Kidney capillary endothelial cell (primary cell): ENCODE data around the gene GPR42.
"Not testable (repeated sequence)": the region's sequence is repeated elsewhere in the genome, so short reads cannot be mapped to it uniquely, and the experiment has no call there.

ENCODE experiments used
- DNase-seq: peaks from one replicate; pipeline ENCODE4 v3.0.0-alpha.2; 2018; ENCODE audit warnings: low spot score

Gene GPR42

DNA sequence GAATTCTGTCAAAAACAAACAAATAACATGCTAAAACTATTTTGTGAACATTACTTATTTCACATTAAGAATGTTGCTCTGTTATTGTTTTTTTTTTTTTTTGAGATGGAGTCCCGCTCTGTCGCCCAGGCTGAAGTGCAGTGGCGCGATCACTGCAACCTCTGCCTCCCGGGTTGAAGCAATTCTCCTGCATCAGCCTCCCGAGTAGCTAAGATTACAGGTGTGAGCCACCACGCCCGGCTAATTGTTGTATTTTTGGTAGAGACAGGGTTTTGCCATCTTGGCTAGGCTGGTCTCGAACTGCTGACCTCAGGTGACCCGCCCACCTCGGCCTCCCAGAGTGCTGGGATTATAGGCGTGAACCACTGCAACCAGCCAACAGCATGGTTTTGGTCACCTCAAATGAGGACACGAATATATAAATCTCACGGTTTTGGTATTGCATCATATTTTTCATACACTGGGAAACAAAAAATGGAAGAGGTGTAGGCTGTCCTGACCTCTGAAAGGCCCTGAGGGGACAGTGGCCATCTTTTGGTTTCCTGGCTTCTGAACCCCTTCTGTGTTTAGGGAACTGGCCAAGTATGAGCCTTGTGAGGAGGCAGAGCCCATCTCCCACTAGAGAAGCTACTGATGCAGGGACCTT, 25.5 kb downstream of the GPR42 start:
- no peak for DNase-seq

DNA sequence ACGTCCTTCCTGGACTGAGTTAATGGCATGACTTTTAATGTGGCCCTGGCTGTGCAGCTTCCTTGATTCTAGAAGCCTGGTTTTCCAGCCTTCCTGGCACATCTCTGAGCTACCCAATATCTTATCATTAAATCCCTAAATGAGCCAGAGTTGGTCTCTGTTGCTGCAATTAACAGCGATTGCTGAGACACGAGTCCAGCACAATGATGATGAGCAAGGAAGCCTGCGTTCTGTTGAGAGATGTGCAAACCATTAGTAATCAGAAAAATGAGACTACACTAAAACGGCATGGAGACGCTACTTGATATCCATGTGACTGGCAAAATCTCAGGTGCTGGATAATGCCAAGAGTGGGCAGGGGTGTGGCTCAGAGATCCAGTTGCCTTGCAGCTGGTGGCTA, 26.2 kb downstream of the GPR42 start:
- DNase-seq, result no peak

DNA sequence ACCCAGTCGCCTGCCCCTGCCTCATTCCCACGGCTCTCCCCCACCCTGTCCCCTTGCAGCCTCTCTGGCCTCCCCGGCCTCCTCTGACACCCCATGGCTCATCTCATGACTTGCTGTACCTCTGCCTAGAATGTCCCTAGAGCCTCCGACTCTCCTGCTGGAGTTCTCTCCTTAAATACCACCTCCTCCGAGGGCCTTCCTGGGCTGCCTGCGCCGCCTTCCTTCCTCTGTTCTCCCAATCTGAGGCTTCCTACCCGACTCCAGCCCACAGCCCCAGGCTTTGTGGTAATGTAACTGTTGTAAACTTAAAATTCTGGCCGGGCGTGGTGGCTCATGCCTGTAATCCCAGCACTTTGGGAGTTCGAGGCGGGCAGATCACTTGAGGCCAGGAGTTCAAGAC, 27.7 kb downstream of the GPR42 start:
- no peak for DNase-seq

DNA sequence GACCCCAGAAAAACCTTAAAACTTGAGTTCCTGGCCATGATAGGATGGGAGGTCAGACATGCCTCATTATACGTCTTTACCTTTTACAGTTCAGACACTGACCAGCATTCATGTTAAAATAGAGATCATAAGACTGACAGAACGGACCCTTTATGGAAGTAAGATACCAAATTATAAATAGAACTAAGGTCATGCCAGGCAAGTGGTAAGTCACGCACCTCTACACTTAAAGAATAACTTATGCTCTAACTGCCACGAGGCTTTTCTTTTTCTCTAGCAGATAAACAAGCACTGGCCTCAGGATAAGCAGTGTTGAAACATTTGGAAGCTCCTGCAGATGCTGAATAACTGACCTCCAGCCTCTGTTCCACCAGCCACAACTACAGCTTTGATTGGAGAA, 28.4 kb downstream of the GPR42 start:
- no peak for DNase-seq

DNA sequence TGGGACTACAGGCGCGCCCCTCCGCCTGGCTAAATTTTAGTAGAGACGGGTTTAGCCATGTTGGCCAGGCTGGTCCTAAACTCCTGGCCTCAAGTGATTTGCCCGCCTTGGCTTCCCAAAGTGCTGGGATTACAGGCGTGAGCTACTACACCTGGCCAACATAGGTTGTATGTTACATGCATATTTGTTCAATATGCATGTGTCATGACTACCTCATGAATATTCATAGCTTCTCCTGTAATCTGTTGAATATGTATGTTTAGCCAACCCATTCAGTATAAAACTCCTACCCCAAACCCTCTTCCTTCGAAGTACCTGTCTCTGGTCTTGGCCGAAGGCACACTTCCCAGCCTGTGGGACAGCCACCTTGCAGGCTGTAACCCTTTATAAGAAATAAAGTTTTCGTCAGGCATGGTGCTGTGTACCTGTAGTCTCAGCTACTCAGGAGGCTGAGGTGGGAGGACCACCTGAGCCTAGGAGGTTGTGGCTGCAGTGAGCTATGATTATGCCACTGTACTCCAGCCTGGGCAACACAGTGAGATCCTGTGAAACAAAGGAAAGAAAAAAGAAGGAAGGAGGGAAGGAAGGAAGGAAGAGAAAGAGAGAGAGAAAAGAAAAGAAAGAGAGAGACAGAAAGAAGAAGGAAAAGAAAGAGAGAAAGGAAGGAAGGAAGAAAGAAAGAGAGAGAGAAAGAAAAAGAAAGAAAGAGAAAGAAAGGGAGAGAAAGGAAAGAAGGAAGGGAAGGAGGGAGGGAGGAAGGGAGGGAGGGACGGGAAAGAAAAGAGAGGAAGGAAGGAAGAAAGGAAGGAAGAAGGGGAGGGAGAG, 29.3 kb downstream of the GPR42 start:
- DNase-seq, result no peak

DNA sequence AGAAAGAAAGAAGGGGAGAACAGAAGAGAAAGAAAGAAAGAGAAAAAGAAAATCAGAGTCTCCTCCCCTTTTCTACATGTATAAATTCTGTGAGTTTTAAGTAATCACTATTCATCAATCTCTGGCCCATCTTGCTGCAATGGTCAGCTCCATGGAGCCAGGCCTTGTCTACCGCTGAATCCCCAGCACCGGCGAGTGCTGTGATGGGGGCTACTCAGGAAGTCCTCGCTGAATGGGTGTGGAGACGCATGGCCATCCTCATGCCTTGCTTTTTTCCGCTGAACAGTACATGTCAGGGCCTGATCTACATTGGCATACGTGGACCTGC, 29.9 kb downstream of the GPR42 start:
- DNase-seq, result no peak

DNA sequence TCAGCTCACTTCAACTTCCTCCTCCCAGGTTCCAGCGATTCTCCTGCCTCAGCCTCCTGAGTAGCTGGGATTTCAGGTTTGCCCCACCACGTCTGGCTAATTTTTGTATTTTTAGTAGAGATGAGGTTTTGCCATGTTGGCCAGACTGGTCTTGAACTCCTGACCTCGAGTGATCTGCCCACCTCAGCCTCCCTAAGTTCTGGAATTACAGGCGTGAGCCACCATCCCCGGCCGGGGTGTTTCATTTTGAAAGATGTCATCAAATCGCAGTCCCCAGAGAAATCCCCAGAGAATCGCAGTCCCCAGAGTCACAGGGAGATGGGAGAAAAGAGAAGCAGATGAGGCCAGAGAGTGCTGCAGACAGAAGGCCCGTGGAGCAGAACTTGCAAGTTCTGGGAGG, 30.5 kb downstream of the GPR42 start:
- not testable (repeated sequence) for DNase-seq

DNA sequence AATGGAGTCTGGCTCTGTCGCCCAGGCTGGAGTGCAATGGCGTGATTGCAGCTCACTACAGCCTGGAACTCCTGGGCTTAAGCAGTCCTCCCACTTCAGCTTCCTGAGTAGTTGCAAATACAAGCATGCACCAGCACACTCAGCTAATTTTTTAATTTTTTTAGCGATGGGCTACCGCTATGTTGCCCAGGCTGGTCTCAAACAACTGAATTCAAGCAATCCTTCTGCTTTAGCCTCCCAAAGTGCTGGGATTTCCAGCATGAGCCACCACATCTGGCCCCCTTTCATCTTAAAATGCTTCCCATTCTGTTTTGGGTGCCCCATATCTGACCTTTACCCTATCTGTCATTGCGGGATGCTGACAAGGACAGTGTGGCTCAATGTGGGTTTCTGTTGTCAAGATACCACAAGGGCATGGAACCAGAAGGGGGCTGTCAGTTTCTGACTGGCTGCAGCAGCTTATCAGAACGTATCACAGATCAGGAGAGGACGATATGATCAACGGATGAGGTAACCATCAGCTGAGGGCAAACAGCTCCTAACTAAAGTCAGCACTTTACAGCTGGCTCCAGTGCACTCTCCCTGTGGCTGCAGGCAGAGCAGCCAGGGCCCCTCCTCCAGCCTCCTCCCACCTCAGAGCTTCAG, 32.4 kb downstream of the GPR42 start:
- no peak for DNase-seq

DNA sequence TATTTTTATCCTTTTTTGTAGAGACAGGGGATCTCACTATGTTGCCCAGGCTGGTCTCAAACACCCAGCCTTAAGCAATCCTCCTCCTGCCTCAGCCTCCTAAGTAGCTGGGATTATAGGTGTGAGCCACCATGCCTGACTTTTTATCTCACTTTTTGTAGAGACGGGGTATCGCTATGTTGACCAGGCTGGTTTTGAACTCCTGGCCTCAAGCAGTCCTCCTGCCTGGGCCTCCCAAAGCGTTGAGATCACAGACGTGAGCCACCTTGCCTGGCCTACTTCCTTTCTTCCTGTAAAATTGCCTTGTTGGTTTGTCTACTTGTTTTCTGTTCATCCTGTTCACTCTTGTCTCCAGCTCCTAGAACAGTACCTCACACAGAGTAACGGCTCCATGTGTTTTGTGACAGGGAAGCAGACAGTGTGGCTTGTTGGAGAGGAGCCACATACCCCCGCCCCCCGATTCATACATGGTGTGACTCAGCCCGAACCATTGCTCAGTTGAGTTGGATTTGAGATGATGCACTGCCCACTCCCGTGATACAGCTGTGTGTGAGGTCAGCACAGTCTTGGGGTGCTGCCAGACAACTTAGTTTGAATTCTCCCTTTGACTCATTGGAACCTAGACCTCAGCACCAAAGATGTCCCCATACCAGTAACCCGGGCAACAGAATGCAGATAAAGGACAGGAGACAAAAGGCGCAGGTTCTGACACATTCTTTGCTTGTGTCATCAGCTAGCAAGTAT, 34.2 kb downstream of the GPR42 start:
- DNase-seq, result peak; percentile 26

DNA sequence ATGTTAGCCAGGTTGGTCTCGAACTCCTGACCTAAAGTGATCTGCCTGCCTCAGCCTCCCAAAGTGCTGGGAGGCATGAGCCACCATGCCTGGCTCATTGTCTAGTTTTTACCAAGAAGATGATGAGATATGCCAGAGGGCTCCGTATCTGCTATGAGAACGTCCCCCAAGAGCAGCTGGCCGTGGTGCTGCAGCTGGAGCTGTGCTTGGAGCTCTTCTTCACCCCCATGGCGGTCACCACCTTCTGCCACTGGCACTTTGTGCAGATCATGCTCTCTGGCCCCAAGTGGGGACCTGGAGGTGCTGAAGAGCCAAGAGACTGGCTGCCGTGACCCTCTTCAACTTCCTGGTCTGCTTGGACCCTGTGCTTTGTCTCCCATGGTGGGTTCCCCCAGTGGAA, 36.8 kb downstream of the GPR42 start:
- no peak for DNase-seq

DNA sequence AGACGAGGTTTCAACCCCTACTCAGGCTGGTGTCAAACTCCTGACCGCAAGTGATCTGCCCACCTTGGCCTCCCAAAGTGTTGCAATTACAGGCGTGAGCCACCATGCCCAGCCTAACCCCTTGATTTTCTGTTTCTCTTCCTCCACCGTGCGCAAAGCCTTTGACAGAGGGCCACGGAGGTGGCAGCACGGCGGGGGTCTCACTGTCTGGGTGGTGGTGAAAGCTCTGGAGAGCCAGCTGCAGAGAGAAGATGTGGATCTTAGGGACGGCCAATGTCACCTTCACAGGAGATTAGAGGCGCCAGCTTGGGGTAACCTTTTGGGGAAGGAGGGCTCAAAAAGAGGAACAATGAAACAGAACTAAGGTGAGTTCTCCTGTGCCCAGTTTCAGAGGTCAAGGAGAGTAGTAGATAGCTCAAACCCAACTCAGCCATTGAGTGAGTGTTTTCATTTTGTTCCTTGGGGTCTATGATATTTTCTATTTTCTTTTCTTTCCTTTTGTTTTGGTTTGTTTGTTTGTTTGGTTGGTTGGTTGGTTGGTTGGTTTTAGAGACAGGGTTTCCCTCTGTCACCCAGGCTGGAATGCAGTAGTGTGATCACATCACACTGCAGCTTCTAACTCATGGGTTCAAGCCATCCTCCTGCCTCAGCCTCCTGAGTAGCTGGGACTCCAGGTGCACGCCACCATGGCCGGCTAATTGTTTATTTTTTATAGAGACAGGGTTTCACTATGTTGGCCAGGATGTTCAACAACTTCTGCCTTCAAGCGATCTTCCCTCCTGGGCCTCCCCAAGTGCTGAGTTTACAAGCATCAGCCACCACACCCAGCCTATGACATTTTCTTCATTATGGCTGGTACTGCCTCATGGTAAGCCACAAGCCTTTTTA, 37.7 kb downstream of the GPR42 start:
- DNase-seq, result no peak

DNA sequence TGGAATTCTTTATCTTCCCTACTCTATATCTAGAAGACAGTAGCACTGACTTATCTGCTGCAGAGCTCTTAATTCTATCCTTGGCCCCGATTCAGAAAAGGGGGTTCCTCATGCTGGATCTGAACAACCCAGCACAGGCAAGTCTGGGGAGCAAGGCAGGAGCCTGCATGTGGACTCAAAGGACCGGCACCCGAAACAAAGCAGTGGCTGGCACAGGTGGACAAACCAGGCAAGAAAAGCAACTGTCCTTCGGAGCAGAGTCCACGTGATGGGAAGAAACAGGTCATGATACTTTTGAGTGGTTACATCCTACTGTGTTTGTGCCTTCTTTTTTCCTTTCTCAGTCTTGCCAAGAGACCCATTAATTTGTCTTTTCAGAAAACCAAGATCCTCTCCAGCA, 38.3 kb downstream of the GPR42 start:
- no peak for DNase-seq

DNA sequence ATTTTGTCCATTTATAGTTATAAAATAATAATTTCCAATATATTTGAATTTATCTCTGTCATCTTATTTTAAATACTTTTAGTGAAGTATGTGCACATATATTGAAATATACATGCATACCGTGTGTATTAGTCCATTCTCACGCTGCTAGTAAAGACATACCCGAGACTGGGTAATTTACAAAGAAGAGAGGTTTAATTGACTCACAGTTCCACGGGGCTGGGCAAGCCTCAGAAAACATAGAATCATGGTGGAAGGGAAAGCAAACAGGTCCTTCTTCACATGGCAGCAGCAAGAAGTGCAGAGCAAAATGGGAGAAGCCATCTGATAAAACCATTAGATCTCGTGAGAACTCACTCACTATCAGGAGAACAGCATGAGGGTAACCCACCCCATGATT, 39.6 kb downstream of the GPR42 start:
- DNase-seq, result no peak

DNA sequence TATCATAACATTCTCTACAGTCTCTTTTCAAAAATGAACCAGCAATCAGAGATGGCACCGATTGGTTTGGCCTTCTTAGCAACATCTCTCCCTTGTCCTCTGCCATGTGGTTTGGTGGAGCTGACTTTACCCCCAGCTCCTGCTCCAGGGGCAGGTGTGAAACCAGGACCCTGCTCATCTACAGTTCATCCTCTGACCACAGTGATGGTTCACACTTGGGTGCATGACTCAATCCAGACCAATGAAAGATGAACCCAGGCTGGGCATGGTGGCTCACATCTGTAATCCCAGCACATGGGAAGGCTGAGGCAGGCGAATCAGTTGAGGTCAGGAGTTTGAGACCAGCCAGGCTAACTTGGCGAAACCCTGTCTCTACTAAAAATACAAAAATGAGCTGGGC, 43.6 kb downstream of the GPR42 start:
- no peak for DNase-seq

DNA sequence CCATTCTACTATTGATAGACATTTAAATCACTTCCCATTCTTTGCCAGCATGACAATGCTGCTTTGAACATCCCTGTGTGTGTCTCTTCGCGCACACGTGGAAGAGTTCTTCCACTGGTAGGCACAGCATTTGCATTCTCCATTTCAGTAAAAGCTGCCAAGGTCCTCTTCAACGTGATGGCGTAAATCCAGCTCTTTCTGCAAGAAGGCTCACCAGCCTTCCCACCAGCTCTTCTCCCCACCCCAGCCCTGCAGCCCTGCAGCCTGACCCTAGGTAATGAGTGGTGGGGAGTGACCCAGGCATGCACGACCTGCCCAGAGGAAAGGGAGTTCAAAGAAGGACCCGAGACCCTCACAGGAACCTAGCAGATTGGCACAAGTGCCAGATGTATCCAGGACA, 45.5 kb downstream of the GPR42 start:
- no peak for DNase-seq

DNA sequence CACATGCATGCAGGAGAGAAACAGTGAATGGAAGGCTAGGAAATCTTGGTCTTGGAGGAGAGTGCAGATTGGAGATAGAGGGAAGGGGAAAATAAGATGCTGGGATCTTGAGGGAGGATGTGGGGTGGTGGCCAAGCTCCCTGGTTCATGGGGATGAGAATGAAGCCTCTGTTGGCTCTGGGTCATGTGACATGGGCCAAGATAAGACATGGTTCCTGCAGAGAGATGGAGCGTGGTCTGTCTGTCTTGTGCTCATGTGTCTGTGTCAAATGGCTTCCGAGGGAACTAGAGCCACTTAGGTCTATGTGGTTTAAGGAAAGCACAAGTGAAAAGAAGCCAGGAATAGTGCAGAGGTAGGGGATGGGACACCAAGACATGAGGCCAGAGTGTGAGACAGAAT, 46.4 kb downstream of the GPR42 start:
- DNase-seq, result no peak

DNA sequence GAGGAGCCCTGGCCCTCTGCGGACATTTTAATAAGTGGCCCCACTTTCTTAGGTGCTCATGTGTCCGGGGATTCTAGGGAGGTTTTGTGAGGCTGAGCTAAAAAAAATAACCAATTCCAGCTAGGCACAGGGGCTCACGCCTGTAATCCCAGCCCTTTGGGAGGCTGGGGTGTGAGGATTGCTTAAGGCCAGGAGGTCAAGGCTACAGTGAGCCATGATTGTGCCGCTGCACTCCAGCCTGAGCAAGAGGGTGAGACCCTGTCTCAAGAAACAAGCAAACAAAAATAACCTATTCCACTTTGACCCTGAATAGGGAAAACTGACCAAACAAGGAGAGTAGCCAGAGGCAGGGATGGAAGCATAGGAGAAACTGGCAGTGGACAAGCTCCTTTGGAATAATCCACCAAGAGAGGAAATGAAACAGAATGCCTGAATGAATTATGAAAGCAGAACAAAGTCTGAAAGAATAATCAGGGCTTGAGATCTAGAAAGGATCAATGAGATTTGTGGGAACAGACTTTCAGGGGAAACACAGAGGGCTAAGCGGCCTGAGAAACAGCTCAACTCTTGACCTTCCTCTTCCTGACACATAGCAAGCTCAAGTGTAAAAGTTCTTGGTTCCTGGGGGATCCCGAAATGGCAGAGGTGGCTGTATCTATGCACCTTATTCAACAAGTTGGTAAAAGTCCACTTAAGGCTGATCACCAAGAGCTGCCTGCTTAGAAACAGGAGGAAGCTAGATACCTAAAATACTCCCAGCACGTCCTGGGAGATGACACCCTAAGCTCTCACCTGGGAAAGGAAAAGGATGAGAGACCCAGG, 47.1 kb downstream of the GPR42 start:
- no peak for DNase-seq

DNA sequence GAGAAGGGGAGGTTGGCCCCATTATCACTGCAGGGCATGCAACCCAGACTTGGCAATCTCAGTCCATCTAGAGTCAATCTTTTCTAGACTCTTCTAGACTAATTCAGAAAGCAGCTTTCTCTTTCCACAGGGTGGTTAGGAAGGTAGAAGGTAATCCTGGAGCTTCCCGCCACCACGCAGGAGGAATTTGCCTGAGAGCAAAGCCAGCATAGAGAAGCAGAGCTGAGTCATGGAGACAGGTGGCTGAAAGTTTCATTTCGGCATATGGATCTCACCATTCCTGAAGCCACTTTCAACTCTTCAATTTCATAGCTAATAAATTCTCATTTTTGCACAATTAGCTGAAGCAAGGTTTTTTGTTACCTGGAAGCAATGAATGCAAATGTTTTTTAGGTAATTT, 48.2 kb downstream of the GPR42 start:
- DNase-seq, result no peak

DNA sequence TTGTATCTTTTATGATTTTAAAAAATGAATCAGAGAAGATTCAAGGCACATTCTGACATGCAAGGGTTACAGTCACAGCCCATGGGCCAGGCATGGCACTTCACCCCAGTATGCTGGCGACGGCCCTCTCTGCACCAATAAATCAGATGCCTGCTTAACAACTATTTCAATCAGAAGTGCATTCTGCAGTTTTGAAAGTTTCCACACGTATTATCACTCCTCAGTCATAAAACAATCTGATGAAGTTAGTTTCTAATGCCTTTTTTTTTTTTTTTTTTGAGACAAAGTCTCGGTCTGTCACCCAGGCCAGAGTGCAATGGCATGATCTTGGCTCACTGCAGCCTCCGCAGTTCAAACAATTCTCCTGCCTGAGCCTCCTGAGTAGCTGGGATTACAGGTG, 48.9 kb downstream of the GPR42 start:
- DNase-seq, result no peak

DNA sequence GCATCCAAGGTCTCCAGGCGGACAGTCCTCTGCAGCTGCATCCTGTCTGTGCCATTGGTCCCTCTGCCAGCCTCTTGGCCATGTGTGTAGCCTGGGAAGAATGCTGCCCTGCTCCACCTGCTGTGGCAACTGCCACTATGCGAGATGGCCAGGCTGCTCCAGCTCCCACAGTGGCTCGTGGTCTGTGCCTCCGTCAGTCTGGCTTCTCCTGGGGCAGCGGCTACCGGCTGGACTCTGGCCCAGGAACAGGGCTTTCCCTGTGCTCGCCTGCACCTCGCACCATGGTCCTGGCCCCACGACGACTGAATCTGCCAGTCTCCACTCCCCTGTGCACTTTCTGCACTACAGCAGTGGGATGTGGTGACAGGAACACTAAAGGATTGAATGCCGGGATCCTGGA, 50.5 kb downstream of the GPR42 start:
- no peak for DNase-seq
